T-helper 1 cell (primary cell): ENCODE measurements around the gene LY6G5C.

Source experiments
- DNase-seq, 5 donors: peaks; one replicate each; pipeline ENCODE4 v3.0.0-alpha.2; 2012 to 2020
- total RNA-seq, 4 donors: gene quantifications; one replicate each; lab custom pipeline; 2026; lab: John Stamatoyannopoulos, UW

Gene LY6G5C
- total RNA-seq = 1.2 to 3.2 (median 2.2) reads per million in 4 donors

DNA sequence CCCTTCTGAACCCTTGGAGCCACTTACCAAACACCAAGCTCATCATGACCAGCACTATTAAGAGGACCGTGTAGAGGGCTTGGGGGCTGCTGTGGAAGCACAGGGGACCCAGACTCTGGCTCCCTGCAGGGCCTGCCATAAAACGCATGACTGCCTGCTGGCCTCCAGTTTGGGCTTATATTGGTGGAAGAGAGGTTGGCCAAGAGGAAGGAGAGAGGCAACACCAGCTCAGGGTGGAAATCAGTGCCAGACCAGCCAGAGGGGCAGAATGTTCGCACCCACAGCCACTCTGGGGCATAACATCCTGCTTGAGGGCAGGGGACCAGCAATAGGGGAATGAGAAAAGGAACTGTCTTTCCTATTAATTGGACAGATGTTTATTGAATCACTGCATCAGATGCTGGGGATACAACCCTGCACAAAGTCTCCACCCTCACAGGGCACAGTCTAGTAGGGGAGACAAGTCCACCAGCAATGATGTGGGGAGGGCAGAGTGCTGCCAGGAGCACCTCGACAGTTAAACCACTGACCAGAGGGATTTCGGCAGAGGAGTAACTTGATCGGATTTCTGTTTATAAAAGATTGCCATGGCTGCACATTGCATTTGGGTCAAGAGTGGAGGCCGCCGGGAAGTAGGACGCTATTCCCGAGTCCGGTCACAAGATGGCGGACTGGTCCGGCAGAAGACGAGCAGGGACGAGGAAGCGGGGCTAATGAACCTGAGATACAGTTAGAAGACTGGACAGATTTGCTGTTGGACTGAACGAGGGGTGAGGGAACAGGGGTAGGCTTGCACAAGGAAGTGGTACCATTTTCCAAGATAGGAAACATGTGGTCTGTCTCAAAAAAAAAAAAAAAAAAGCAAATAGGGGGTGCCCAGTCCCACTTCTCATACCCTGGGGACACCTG lies at the start of gene LY6G5C:
Gene LY6G5C (minus strand): TSS at position 842 of the 909 bp plus-strand sequence. CDS start 694 bp downstream, at position 148.
- DNase-seq = peak; percentile 22 to 79 (median 49)

DNA sequence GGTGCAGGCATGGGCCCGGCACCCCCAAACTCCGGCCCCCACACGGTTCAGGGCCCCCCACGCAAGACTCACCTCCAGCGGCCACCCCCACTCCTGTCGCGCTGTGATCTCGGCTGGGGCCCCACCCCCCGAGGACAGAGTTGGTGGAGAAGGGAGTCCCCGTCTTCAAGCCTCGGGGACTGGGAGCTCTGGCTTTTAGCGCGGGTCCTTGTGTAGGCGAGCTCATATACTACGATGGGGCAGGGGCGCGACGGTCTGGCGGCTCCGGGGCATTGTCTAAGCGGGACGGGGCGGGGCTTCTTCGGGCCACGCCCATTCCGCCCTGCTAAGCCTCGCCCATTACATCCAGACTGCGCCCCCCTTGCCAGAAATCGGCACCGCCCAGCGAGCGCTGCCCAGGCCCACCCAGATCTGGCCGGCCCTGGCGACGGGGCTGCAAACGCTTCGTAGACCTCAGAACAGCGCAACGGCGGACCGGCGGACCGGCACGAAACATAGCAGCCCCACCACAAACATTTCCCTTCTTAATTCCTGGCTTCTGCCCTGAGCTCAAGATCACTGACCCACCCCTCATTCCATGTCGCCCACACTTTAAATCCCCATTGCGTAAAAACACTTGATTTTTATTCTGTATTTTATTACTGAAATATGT lies 49.2 kb upstream of the LY6G5C start:
- peak; percentile 47 to 70 (median 49) for DNase-seq

DNA sequence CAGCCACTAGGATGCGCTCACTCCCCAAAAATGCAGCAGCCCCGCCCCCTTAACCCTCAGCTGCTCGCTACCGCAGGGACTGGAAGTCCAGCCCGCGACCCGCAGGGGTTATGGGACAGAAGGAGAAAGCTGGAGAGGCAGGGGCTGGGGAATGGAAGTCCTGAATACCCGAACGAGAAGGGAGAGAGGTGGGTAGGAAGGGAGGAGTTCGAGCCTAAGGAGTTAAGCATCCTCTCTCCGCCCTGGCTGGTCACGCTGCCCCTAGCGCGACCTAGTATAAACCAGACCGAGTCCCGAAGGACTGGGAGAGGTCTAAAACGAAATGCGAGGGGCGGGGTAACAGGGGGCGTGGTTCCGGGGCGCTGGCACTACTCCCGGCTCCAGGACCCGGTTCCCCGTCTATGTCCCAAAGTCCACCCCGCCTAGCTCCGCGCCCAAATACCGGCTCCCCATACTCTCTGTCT lies 48.7 kb upstream of the LY6G5C start:
- peak; percentile 64 to 86 (median 71) for DNase-seq

- no peak for DNase-seq
Measured at GRCh38 chr6:31728767-31729514, 48.1 kb upstream of the LY6G5C start, which contains the start of gene DDAH2. DDAH2 (minus strand) TSS chr6:31729299; CDS start chr6:31729161, 138 bp downstream.

DNA sequence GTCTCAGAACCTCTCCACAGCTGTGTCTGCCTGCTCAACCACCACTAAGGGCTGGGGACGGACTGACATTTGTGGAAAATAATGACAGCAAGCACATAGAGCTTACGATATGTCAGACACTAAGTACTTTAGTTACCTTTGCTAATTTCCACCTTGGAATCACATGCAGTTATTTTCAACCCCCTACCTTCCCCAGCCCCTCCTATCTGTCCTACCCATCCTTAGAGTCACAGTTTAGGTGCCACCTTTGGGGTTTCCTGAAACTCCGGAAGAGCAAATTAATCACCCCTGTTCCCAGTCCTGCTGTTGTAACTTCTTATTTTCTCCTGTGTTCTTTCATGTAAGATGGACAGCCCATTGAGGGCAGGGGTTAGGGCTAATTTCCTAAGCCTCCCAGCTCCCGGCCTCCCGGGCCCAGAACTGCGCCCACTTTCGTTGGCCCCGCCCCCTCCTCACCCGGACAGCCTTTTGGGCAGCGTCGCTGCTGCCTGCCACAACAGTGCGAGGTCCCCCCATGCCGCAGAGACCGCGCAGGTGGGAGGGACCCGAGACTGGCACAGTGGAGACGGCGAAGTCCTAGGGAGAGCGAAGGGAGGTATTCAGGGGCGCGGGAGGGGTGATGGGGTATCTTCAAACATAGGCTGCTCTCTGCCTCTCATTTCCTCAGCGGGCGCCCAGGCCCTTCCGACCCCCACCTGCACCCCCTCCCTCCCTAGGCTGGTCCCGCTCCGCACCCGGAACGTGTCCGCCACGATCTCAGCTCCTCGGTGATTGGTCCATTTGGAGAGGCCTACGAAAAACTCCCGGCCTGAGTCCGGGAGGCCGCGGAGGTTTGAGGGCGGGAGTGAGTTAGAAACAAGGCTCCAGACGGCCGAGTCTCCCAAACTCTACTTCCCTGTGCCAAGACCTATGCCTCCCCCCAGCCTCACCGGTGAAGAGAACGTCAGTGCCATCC lies 47.1 kb upstream of the LY6G5C start:
- DNase-seq = no peak

GRCh38 chr6:31727034-31727716 lies 46.3 kb upstream of the LY6G5C start:
- peak in 1 of 5 donors; percentile 56 for DNase-seq

- no peak for DNase-seq
Measured at GRCh38 chr6:31725502-31726350, 44.9 kb upstream of the LY6G5C start.

DNA sequence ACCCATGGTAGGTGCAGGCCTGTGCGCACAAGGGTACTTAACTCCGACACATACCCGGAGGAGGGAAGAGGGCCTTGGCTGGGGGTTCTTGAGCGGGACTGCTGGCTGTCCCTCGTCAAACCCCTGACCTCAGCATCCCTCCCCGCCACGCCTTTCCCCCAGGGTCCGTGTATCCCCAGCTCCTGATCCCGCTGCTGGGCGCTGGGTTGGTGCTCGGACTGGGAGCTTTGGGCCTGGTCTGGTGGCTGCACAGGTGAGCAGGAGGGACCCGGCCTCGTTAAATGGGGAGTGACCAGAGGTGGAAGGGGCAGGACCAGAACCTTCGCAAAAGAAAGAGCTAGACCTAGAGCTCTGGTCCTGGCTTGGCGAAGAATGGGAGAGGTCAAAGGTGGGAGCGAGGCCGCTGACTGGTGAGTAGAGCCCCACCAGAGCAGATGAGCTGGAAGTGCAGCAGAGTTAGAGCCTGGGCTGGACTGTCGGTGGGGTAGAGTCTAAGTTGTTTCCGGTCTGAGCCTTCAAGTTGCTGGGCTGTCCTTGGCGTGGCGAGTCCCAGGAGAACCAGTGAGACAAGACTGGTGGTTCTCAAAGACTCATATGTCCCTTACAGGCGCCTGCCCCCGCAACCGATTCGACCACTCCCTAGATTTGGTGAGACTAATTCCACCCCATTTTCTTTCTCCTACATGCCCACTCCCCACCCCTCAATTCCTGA lies 43.3 kb upstream of the LY6G5C start:
- no peak for DNase-seq

DNA sequence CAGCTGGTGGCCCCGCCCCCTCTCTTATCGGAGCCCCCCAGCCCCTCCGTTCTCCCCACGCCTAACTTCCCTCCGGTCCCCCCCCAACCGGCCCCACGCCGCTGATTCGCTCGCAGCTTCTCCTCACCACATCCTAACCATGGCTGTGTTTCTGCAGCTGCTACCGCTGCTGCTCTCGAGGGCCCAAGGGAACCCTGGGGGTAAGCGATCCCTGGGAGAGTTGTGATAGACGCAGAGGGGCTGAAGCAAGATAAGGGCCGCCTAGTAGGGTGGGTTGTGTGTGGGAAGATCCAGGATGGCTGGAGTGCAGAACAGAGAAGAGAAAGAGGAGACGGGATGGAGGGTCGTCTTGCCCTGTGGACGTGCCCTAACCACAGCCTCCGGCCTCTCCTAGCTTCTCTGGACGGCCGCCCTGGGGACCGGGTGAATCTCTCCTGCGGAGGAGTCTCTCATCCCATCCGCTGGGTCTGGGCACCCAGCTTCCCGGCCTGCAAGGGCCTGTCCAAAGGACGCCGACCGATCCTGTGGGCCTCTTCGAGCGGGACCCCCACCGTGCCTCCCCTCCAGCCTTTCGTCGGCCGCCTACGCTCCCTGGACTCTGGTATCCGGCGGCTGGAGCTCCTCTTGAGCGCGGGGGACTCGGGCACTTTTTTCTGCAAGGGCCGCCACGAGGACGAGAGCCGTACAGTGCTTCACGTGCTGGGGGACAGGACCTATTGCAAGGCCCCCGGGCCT lies 42.5 kb upstream of the LY6G5C start, which contains the start of gene MPIG6B:
Gene MPIG6B (plus strand): TSS at position 129 of the 735 bp plus-strand sequence. CDS start 11 bp downstream, at position 140.
- no peak for DNase-seq

GRCh38 chr6:31722173-31722572 lies 41.3 kb upstream of the LY6G5C start:
- DNase-seq = no peak

DNA sequence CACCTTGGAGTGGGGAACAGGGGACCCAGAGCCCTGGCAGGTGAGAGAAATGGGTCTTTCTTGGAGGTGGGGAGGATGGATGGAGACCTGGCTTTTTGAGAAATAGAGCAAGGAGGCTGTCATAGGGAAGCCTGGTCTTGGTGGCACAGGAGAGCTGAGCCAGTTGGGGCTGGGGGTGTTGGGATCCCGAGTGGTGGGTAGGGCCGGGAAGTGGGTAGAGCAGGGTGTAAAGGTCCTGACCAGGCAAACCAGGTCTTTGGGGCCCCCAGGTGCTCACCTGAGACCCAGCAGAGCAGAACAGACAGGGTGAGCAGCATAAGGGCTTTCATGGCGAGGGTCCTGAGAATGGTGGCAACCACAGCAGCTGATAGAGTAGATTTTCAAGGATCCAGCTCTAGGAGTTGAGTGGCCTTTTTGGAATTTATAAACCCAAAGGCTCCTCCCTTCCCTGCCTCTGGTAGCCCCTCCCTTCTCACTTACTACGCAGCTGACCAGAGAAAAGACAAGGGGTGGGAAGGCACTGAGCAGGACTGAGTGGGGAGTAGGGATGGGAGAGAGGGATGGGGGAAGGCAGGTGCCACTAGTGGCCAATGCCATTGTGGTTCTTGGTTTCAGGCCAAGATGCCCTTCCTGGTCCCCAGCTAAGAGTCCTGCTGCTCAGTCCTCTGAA lies 40.6 kb upstream of the LY6G5C start, which contains the start of gene LY6G6C:
Gene LY6G6C (minus strand): TSS at position 396 of the 670 bp plus-strand sequence. CDS start 67 bp downstream, at position 329.
- no peak for DNase-seq

DNA sequence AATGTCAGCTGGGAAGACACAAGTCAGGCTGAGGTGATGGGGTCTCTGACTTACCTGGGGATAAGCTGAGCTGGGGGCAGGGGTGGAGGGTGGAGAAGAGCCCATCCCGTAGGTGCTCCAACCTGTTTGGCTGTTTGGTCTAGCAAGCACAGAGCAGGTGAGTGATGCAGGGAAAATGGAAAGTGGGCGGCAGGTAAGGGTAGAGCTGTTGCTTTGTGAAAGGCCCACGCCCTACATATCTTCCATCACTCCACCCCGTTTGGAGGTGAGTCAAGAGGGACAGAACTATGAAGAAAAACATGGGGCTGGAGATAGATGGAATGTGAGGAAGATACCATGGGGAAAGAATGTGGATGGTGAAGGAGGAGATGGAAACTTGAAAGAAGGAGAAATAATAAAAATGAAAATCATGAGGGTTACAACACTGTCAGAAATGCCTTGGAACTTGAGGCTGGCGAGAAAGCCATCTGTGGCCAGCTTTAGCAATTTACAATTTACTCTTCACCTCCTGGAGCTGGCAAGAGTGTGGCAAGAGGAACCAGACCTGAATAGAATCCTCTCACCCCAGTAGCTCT lies 39.4 kb upstream of the LY6G5C start:
- no peak for DNase-seq

DNA sequence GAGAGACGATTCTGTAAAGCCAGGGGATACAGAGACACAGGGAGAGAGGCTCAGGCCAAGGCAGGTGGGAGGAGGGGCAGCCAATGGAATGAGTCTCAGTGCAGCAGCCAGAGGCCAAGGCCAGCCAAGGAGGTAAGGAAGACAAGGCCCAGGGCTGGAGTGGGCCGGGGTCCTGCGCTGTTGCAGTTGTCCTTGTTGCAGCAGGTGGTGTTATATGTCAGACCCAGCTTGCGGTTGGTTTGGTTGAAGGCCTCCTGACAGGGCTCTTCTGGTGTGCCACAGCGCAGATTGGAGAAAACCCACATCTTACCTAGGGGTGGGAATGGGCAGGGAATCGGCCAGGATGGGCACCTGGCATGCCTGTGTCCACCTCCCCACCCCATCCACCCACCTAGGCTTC lies 38.1 kb upstream of the LY6G5C start:
- DNase-seq = no peak

DNA sequence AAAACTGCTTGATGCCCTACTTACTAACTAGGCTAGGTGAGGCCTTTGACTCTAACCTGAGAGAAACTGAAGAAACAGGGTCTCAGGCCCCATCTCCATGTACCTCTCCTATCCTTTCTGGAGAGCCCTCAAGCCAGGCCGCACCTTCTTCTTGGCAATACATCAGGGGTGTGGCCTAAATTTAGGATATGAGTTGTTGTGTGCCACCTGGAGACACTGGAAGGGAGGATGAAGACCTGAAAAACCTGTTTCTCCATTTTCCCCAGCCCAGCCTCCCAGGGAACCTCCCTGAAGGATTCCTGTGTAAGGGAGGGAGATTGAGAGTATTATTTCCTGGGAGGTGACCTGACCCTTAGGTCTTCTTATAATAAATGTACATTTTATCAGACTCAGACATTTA lies 37.4 kb upstream of the LY6G5C start:
- no peak for DNase-seq

- DNase-seq = no peak
Measured at GRCh38 chr6:31717499-31718222, 36.8 kb upstream of the LY6G5C start.
